NCI-H2029 (cell line): ENCODE results near the gene ST3GAL3.

ENCODE experiments used
- DNase-seq: peaks from one replicate; lab custom pipeline; 2025; lab: John Stamatoyannopoulos, UW

Gene ST3GAL3

GRCh38 chr1:43707190-43708001, at the start of gene ST3GAL3:
Gene ST3GAL3, plus strand, starts transcription at chr1:43707536. Its CDS starts 28,727 bp downstream, at chr1:43736263.
- DNase-seq: peak; percentile 97

- DNase-seq: no peak
These were observed 47.8 kb upstream of the ST3GAL3 start for GRCh38 chr1:43659212-43660166.

- no peak for DNase-seq
These were observed 47.0 kb upstream of the ST3GAL3 start for GRCh38 chr1:43660355-43660754.

GRCh38 chr1:43664369-43664768, 43.0 kb upstream of the ST3GAL3 start:
- DNase-seq: no peak

- DNase-seq: no peak
These were observed 40.7 kb upstream of the ST3GAL3 start for GRCh38 chr1:43666608-43667007.

GRCh38 chr1:43668956-43669355, 38.4 kb upstream of the ST3GAL3 start:
- no peak for DNase-seq

GRCh38 chr1:43669878-43670277, 37.5 kb upstream of the ST3GAL3 start:
- DNase-seq: no peak

GRCh38 chr1:43671193-43671592, 36.1 kb upstream of the ST3GAL3 start:
- DNase-seq: no peak

GRCh38 chr1:43671626-43672330, 35.6 kb upstream of the ST3GAL3 start:
- no peak for DNase-seq

- DNase-seq: no peak
These were observed 34.1 kb upstream of the ST3GAL3 start for GRCh38 chr1:43673261-43673660.

- no peak for DNase-seq
These were observed 28.4 kb upstream of the ST3GAL3 start for GRCh38 chr1:43678940-43679339.

- DNase-seq: no peak
These were observed 23.8 kb upstream of the ST3GAL3 start for GRCh38 chr1:43683560-43683959.

- no peak for DNase-seq
These were observed 20.5 kb upstream of the ST3GAL3 start for GRCh38 chr1:43686801-43687200.

GRCh38 chr1:43687301-43688108, 19.8 kb upstream of the ST3GAL3 start:
- no peak for DNase-seq

- DNase-seq: no peak
These were observed 19.3 kb upstream of the ST3GAL3 start for GRCh38 chr1:43688109-43688387.

- DNase-seq: no peak
These were observed 18.7 kb upstream of the ST3GAL3 start for GRCh38 chr1:43688594-43689000.

GRCh38 chr1:43689289-43689688, 18.0 kb upstream of the ST3GAL3 start:
- no peak for DNase-seq

GRCh38 chr1:43691871-43692815, 15.2 kb upstream of the ST3GAL3 start:
- DNase-seq: no peak

GRCh38 chr1:43693371-43693770, 14.0 kb upstream of the ST3GAL3 start:
- no peak for DNase-seq

- no peak for DNase-seq
These were observed 8.1 kb upstream of the ST3GAL3 start for GRCh38 chr1:43699281-43699680.
